IMR-90 (cell line): ENCODE results near the gene ZBTB1. TPM values are rescaled to one million over a fixed set of nuclear protein-coding genes. Genes with fewer than 3 reads are reported as not detected.

ENCODE experiments used
- ATAC-seq: fragments of 200-7000 bp; cut with Tn5 transposase; 2 replicates; pipeline ENCODE4 v1.9.1; 2020; ENCODE audit warnings: low read depth, mild to moderate bottlenecking, moderate library complexity
- BruUV-seq: library from RNA; stranded (reverse); fragments of 400-500 nt; replicated peaks from 2 replicates; lab custom pipeline; 2021; lab: Mats Ljungman, UMichigan
- CTCF ChIA-PET: fragments of 300-600 bp; formaldehyde crosslinking; extraction: SDS; loops from one replicate; lab custom pipeline; 2021; ENCODE audit warnings: antibody characterized with exemption; lab: Yijun Ruan, JAX
- POLR2A ChIA-PET: fragments of 300-600 bp; sonication (Branson Sonifier 250); formaldehyde crosslinking; loops from one replicate; lab custom pipeline; 2022; ENCODE audit warnings: antibody characterized with exemption; ENCODE audit not compliant: unreplicated experiment; lab: Charles Lee
- DNase-seq: peaks from one replicate; pipeline ENCODE4 v3.0.0; 2013
- H2AFZ ChIP-seq: replicated peaks from 2 replicates; pipeline ENCODE3; 2013; ENCODE audit warnings: low read length, mild to moderate bottlenecking; ENCODE audit not compliant: poor library complexity
- H2AK5ac ChIP-seq: 2 replicates; pipeline ENCODE4 v1.6.1; 2013; ENCODE audit warnings: low read depth, low read length, inconsistent platforms
- H2AK9ac ChIP-seq: replicated peaks from 2 replicates; pipeline ENCODE3; 2013; ENCODE audit warnings: mild to moderate bottlenecking, low read depth, low read length, moderate library complexity; ENCODE audit not compliant: poor library complexity
- H2BK120ac ChIP-seq: 2 replicates; pipeline ENCODE4 v1.6.1; 2013; ENCODE audit warnings: low read depth, low read length, inconsistent platforms
- H2BK15ac ChIP-seq: 3 replicates; pipeline ENCODE4 v1.6.1; 2013; ENCODE audit warnings: low read depth, low read length, inconsistent platforms
- H2BK20ac ChIP-seq: 2 replicates; pipeline ENCODE4 v1.6.1; 2013; ENCODE audit warnings: low read depth, mild to moderate bottlenecking, inconsistent platforms, low read length, moderate library complexity
- H2BK5ac ChIP-seq: 2 replicates; pipeline ENCODE4 v1.6.1; 2013; ENCODE audit warnings: mild to moderate bottlenecking, low read depth, low read length, inconsistent platforms; ENCODE audit not compliant: poor library complexity, severe bottlenecking
- H3K14ac ChIP-seq: replicated peaks from 2 replicates; pipeline ENCODE4 v1.6.1; 2013; ENCODE audit warnings: low read depth, low read length, inconsistent platforms
- H3K18ac ChIP-seq: 2 replicates; pipeline ENCODE4 v1.6.1; 2013; ENCODE audit warnings: low read depth, low read length, control low read depth
- H3K23ac ChIP-seq: 2 replicates; pipeline ENCODE4 v1.6.1; 2013; ENCODE audit warnings: low read depth, low read length, inconsistent platforms
- H3K27ac ChIP-seq: 2 replicates; pipeline ENCODE4 v1.5.1; 2013; ENCODE audit warnings: mild to moderate bottlenecking, control low read depth, low read length; ENCODE audit not compliant: insufficient read depth
- H3K27me3 ChIP-seq: 2 replicates; pipeline ENCODE4 v1.6.1; 2013; ENCODE audit warnings: low read length; ENCODE audit not compliant: control insufficient read depth, insufficient read depth
- H3K36me3 ChIP-seq: 2 replicates; pipeline ENCODE4 v1.6.1; 2013; ENCODE audit warnings: low read length, mixed read lengths; ENCODE audit not compliant: control insufficient read depth, insufficient read depth
- H3K4ac ChIP-seq: 2 replicates; pipeline ENCODE4 v1.6.1; 2013; ENCODE audit warnings: low read depth, low read length, inconsistent platforms
- H3K4me1 ChIP-seq: 2 replicates; pipeline ENCODE4 v1.6.1; 2013; ENCODE audit warnings: low read length, mixed read lengths; ENCODE audit not compliant: control insufficient read depth, insufficient read depth
- H3K4me2 ChIP-seq: 2 replicates; pipeline ENCODE4 v1.6.1; 2013; ENCODE audit warnings: low read depth, mild to moderate bottlenecking, control low read depth, low read length, moderate library complexity
- H3K4me3 ChIP-seq: 2 replicates; pipeline ENCODE4 v1.5.1; 2013; ENCODE audit warnings: low read depth, mild to moderate bottlenecking, control low read depth, low read length, moderate library complexity; ENCODE audit not compliant: insufficient read depth
- H3K56ac ChIP-seq: 2 replicates; pipeline ENCODE4 v1.6.1; 2013; ENCODE audit warnings: low read length, inconsistent platforms; ENCODE audit not compliant: insufficient read depth; ENCODE audit errors: extremely low read depth
- H3K79me1 ChIP-seq, 2 experiments: 2 replicates each; pipeline ENCODE4 v1.6.1; 2013; ENCODE audit warnings: low read length in 2 of 2, inconsistent platforms in 1 of 2, low read depth in 1 of 2
- H3K9ac ChIP-seq: 2 replicates; pipeline ENCODE4 v1.6.1; 2013; ENCODE audit warnings: low read depth, low read length, control low read depth
- H3K9me1 ChIP-seq: 2 replicates; pipeline ENCODE4 v1.6.1; 2013; ENCODE audit warnings: low read length, inconsistent platforms; ENCODE audit not compliant: insufficient read depth
- H3K9me3 ChIP-seq: 2 replicates; pipeline ENCODE4 v1.6.1; 2013; ENCODE audit warnings: low read length; ENCODE audit not compliant: control insufficient read depth, insufficient read depth
- H4K20me1 ChIP-seq: 2 replicates; pipeline ENCODE4 v1.6.1; 2013; ENCODE audit warnings: low read length, inconsistent platforms; ENCODE audit not compliant: insufficient read depth
- H4K5ac ChIP-seq: 2 replicates; pipeline ENCODE4 v1.6.1; 2013; ENCODE audit warnings: mild to moderate bottlenecking, low read depth, low read length, control low read depth
- H4K8ac ChIP-seq, 2 experiments: 2 replicates each; pipeline ENCODE4 v1.6.1; 2013; ENCODE audit warnings: low read depth in 2 of 2, low read length in 2 of 2, control low read depth in 1 of 2, inconsistent platforms in 1 of 2
- H4K91ac ChIP-seq: 2 replicates; pipeline ENCODE4 v1.6.1; 2013; ENCODE audit warnings: low read depth, low read length, inconsistent platforms; ENCODE audit not compliant: insufficient read depth
- BHLHE40 ChIP-seq: fragments of 150-350 bp; IDR thresholded peaks from 2 replicates; pipeline ENCODE4 v1.6.1; 2016; ENCODE audit warnings: mild to moderate bottlenecking, low read depth, low read length
- CEBPB ChIP-seq: IDR thresholded peaks from 2 replicates; pipeline ENCODE4 v1.6.1; 2012; ENCODE audit warnings: low read depth, low read length, improper control_type of control experiment
- CHD1 ChIP-seq: IDR thresholded peaks from 2 replicates; pipeline ENCODE4 v1.6.1; 2012; ENCODE audit warnings: low read depth, low read length, improper control_type of control experiment
- MXI1 ChIP-seq: IDR thresholded peaks from 2 replicates; pipeline ENCODE4 v1.6.1; 2012; ENCODE audit warnings: low read depth, mild to moderate bottlenecking, low read length, moderate library complexity, borderline replicate concordance
- POLR2A ChIP-seq: IDR thresholded peaks from 2 replicates; pipeline ENCODE4 v1.6.1; 2012; ENCODE audit warnings: mild to moderate bottlenecking, low read depth, low read length
- RAD21 ChIP-seq: IDR thresholded peaks from 2 replicates; pipeline ENCODE4 v1.6.1; 2012; ENCODE audit warnings: low read length, improper control_type of control experiment
- RFX5 ChIP-seq: IDR thresholded peaks from 2 replicates; pipeline ENCODE4 v1.8.0; 2012; ENCODE audit warnings: low read depth, mild to moderate bottlenecking, low read length, moderate library complexity
- SMC3 ChIP-seq: fragments of 150-350 bp; IDR thresholded peaks from 2 replicates; pipeline ENCODE4 v1.6.1; 2016; ENCODE audit warnings: low read depth, mild to moderate bottlenecking, antibody characterized with exemption, low read length, moderate library complexity
- WGBS, 2 experiments: methylation state at CpG; one replicate each; pipeline versions ENCODE4 v1.1.5 to v1.1.7; 2013; ENCODE audit warnings: missing lambda C conversion rate in 2 of 2; ENCODE audit not compliant: insufficient read length in 1 of 2; ENCODE audit errors: extremely low coverage in 2 of 2; 5-methylcytosine and 5-hydroxymethylcytosine counted together
- dilution Hi-C: fragments of 300-500 bp; cut with HindIII; formaldehyde crosslinking; loops from one replicate; pipeline ENCODE4 v1.14.3; 2018; ENCODE audit warnings: low sequenced_read_pairs; ENCODE audit not compliant: unreplicated experiment
- in situ Hi-C: fragments of 300-500 bp; cut with MboI; formaldehyde crosslinking; loops from 3 replicates; pipeline ENCODE4 v1.14.3; 2019; ENCODE audit warnings: low sequenced_read_pairs, inconsistent platforms, mixed read lengths
- intact Hi-C: fragments of 100-400 bp; cut with micrococcal nuclease; formaldehyde crosslinking; loops from 2 replicates; pipeline ENCODE4 v1.10.0; 2022
- polyA plus RNA-seq, 3 experiments: library from polyadenylated mRNA; depleted of rRNA; stranded (reverse); fragments of >200 nt; gene quantifications; 2 replicates each; pipeline ENCODE4 v1.2.3, GENCODE V29; 2012; ENCODE audit warnings: low replicate concordance in 1 of 3
- total RNA-seq: library from RNA; depleted of rRNA; stranded (reverse); fragments of >200 nt; gene quantifications from 2 replicates; pipeline ENCODE4 v1.2.3, GENCODE V29; 2012
- TF ChIP-seq, protein P1 (sequence below): fragments of 150-350 bp; IDR thresholded peaks from 2 replicates; pipeline ENCODE4 v1.6.1; 2017; ENCODE audit warnings: mild to moderate bottlenecking, antibody characterized with exemption, low read length, low read depth

Gene ZBTB1
- total and polyA plus RNA-seq, 2 of the 4 experiments (the other 2 are of a cell fraction): 19.0 to 37.3 TPM

DNA sequence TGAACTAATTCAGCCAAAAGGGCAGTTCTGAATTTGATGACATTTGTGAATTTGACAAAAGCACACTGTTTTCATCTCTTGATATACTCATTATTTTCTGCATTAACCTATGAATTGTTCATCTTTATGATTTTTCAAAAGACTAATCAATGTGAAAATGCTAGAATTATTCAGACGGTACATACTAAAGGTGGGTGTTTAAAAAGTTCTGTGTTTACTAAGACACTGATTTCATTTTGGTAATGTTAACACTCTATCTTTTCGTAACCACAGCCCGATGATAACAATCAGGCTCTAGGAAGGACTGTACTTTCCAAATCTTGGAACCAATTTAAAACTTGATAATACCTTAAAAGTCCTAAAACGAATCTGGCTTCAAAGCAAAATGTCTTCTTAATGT, 29.9 kb upstream of the ZBTB1 start:
- DNase-seq: no peak
- Histone ChIP-seq H3K14ac (no peak overlapping the region), H3K9me3 (no peaks in the 10 kb centered on the region), H3K56ac (no peak overlapping the region), H3K4me3 (no peak overlapping the region), H4K20me1 (no peaks in the 10 kb centered on the region), H3K27me3 (no peaks in the 10 kb centered on the region), H4K5ac (no peak overlapping the region), H2BK15ac (no peak overlapping the region), H2BK120ac (no peak overlapping the region), H3K9me1 (no peaks in the 10 kb centered on the region), H3K23ac (no peak overlapping the region), H3K4ac (no peak overlapping the region), H3K9ac (no peak overlapping the region), H2AFZ (no peak overlapping the region), H3K36me3 (0 out of 2 replicates have a peak, but pooled peaks cover 1% of the 10 kb centered on the region), H4K91ac (no peak overlapping the region), H4K8ac (no peak overlapping the region), H3K4me2 (no peak overlapping the region), H3K18ac (no peak overlapping the region), H3K4me1 (no peaks in the 10 kb centered on the region), H3K27ac (no peak overlapping the region), H2AK5ac (no peak overlapping the region), H2BK20ac (no peak overlapping the region), H2BK5ac (no peak overlapping the region), H3K79me1 (0 out of 4 replicates have a peak, but pooled peaks cover 0 to 2% of the 10 kb centered on the region in 2 experiments), H2AK9ac (no peak overlapping the region)
- no CpG with 5 or more reads among the region's 4 CpGs for WGBS, 2 experiments
- no TSS peak for BruUV-seq
- ChIA-PET POLR2A (no interaction called here), CTCF (no interaction called here)
- ATAC-seq: no peak
- no peak for TF ChIP-seq CEBPB
- no peak for TF ChIP-seq SMC3
- no peak for TF ChIP-seq POLR2A
- TF ChIP-seq BHLHE40: no peak
- TF ChIP-seq RAD21: no peak
- TF ChIP-seq, protein P1, sequence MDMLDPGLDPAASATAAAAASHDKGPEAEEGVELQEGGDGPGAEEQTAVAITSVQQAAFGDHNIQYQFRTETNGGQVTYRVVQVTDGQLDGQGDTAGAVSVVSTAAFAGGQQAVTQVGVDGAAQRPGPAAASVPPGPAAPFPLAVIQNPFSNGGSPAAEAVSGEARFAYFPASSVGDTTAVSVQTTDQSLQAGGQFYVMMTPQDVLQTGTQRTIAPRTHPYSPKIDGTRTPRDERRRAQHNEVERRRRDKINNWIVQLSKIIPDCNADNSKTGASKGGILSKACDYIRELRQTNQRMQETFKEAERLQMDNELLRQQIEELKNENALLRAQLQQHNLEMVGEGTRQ: no peak
- no peak for TF ChIP-seq CHD1
- TF ChIP-seq RFX5: no peak
- no peak for TF ChIP-seq MXI1
- intact Hi-C loops (no loop called here), dilution Hi-C loops (no loop called here), in situ Hi-C loops (loop anchor here (25.0 kb wide), 1 partner anchor 462 kb away; no protein-coding TSS in a partner anchor)
